IMR-90 (cell line): Measurements from ENCODE around the gene C6. TPM values are rescaled to one million over a fixed set of nuclear protein-coding genes. Genes with fewer than 3 reads are reported as not detected.

ENCODE experiments used
- ATAC-seq: fragments of 200-7000 bp; cut with Tn5 transposase; 2 replicates; pipeline ENCODE4 v1.9.1; 2020; ENCODE audit warnings: low read depth, mild to moderate bottlenecking, moderate library complexity
- BruUV-seq: library from RNA; stranded (reverse); fragments of 400-500 nt; replicated peaks from 2 replicates; lab custom pipeline; 2021; lab: Mats Ljungman, UMichigan
- CTCF ChIA-PET: fragments of 300-600 bp; formaldehyde crosslinking; extraction: SDS; loops from one replicate; lab custom pipeline; 2021; ENCODE audit warnings: antibody characterized with exemption; lab: Yijun Ruan, JAX
- POLR2A ChIA-PET: fragments of 300-600 bp; sonication (Branson Sonifier 250); formaldehyde crosslinking; loops from one replicate; lab custom pipeline; 2022; ENCODE audit warnings: antibody characterized with exemption; ENCODE audit not compliant: unreplicated experiment; lab: Charles Lee
- DNase-seq: peaks from one replicate; pipeline ENCODE4 v3.0.0; 2013
- H2AFZ ChIP-seq: replicated peaks from 2 replicates; pipeline ENCODE3; 2013; ENCODE audit warnings: low read length, mild to moderate bottlenecking; ENCODE audit not compliant: poor library complexity
- H2AK5ac ChIP-seq: 2 replicates; pipeline ENCODE4 v1.6.1; 2013; ENCODE audit warnings: low read depth, low read length, inconsistent platforms
- H2AK9ac ChIP-seq: replicated peaks from 2 replicates; pipeline ENCODE3; 2013; ENCODE audit warnings: mild to moderate bottlenecking, low read depth, low read length, moderate library complexity; ENCODE audit not compliant: poor library complexity
- H2BK120ac ChIP-seq: 2 replicates; pipeline ENCODE4 v1.6.1; 2013; ENCODE audit warnings: low read depth, low read length, inconsistent platforms
- H2BK15ac ChIP-seq: 3 replicates; pipeline ENCODE4 v1.6.1; 2013; ENCODE audit warnings: low read depth, low read length, inconsistent platforms
- H2BK20ac ChIP-seq: 2 replicates; pipeline ENCODE4 v1.6.1; 2013; ENCODE audit warnings: low read depth, mild to moderate bottlenecking, inconsistent platforms, low read length, moderate library complexity
- H2BK5ac ChIP-seq: 2 replicates; pipeline ENCODE4 v1.6.1; 2013; ENCODE audit warnings: mild to moderate bottlenecking, low read depth, low read length, inconsistent platforms; ENCODE audit not compliant: poor library complexity, severe bottlenecking
- H3K14ac ChIP-seq: replicated peaks from 2 replicates; pipeline ENCODE4 v1.6.1; 2013; ENCODE audit warnings: low read depth, low read length, inconsistent platforms
- H3K18ac ChIP-seq: 2 replicates; pipeline ENCODE4 v1.6.1; 2013; ENCODE audit warnings: low read depth, low read length, control low read depth
- H3K23ac ChIP-seq: 2 replicates; pipeline ENCODE4 v1.6.1; 2013; ENCODE audit warnings: low read depth, low read length, inconsistent platforms
- H3K27ac ChIP-seq: 2 replicates; pipeline ENCODE4 v1.5.1; 2013; ENCODE audit warnings: mild to moderate bottlenecking, control low read depth, low read length; ENCODE audit not compliant: insufficient read depth
- H3K27me3 ChIP-seq: 2 replicates; pipeline ENCODE4 v1.6.1; 2013; ENCODE audit warnings: low read length; ENCODE audit not compliant: control insufficient read depth, insufficient read depth
- H3K36me3 ChIP-seq: 2 replicates; pipeline ENCODE4 v1.6.1; 2013; ENCODE audit warnings: low read length, mixed read lengths; ENCODE audit not compliant: control insufficient read depth, insufficient read depth
- H3K4ac ChIP-seq: 2 replicates; pipeline ENCODE4 v1.6.1; 2013; ENCODE audit warnings: low read depth, low read length, inconsistent platforms
- H3K4me1 ChIP-seq: 2 replicates; pipeline ENCODE4 v1.6.1; 2013; ENCODE audit warnings: low read length, mixed read lengths; ENCODE audit not compliant: control insufficient read depth, insufficient read depth
- H3K4me2 ChIP-seq: 2 replicates; pipeline ENCODE4 v1.6.1; 2013; ENCODE audit warnings: low read depth, mild to moderate bottlenecking, control low read depth, low read length, moderate library complexity
- H3K4me3 ChIP-seq: 2 replicates; pipeline ENCODE4 v1.5.1; 2013; ENCODE audit warnings: low read depth, mild to moderate bottlenecking, control low read depth, low read length, moderate library complexity; ENCODE audit not compliant: insufficient read depth
- H3K56ac ChIP-seq: 2 replicates; pipeline ENCODE4 v1.6.1; 2013; ENCODE audit warnings: low read length, inconsistent platforms; ENCODE audit not compliant: insufficient read depth; ENCODE audit errors: extremely low read depth
- H3K79me1 ChIP-seq, 2 experiments: 2 replicates each; pipeline ENCODE4 v1.6.1; 2013; ENCODE audit warnings: low read length in 2 of 2, inconsistent platforms in 1 of 2, low read depth in 1 of 2
- H3K9ac ChIP-seq: 2 replicates; pipeline ENCODE4 v1.6.1; 2013; ENCODE audit warnings: low read depth, low read length, control low read depth
- H3K9me1 ChIP-seq: 2 replicates; pipeline ENCODE4 v1.6.1; 2013; ENCODE audit warnings: low read length, inconsistent platforms; ENCODE audit not compliant: insufficient read depth
- H3K9me3 ChIP-seq: 2 replicates; pipeline ENCODE4 v1.6.1; 2013; ENCODE audit warnings: low read length; ENCODE audit not compliant: control insufficient read depth, insufficient read depth
- H4K20me1 ChIP-seq: 2 replicates; pipeline ENCODE4 v1.6.1; 2013; ENCODE audit warnings: low read length, inconsistent platforms; ENCODE audit not compliant: insufficient read depth
- H4K5ac ChIP-seq: 2 replicates; pipeline ENCODE4 v1.6.1; 2013; ENCODE audit warnings: mild to moderate bottlenecking, low read depth, low read length, control low read depth
- H4K8ac ChIP-seq, 2 experiments: 2 replicates each; pipeline ENCODE4 v1.6.1; 2013; ENCODE audit warnings: low read depth in 2 of 2, low read length in 2 of 2, control low read depth in 1 of 2, inconsistent platforms in 1 of 2
- H4K91ac ChIP-seq: 2 replicates; pipeline ENCODE4 v1.6.1; 2013; ENCODE audit warnings: low read depth, low read length, inconsistent platforms; ENCODE audit not compliant: insufficient read depth
- CEBPB ChIP-seq: IDR thresholded peaks from 2 replicates; pipeline ENCODE4 v1.6.1; 2012; ENCODE audit warnings: low read depth, low read length, improper control_type of control experiment
- RFX5 ChIP-seq: IDR thresholded peaks from 2 replicates; pipeline ENCODE4 v1.8.0; 2012; ENCODE audit warnings: low read depth, mild to moderate bottlenecking, low read length, moderate library complexity
- dilution Hi-C: fragments of 300-500 bp; cut with HindIII; formaldehyde crosslinking; loops from one replicate; pipeline ENCODE4 v1.14.3; 2018; ENCODE audit warnings: low sequenced_read_pairs; ENCODE audit not compliant: unreplicated experiment
- in situ Hi-C: fragments of 300-500 bp; cut with MboI; formaldehyde crosslinking; loops from 3 replicates; pipeline ENCODE4 v1.14.3; 2019; ENCODE audit warnings: low sequenced_read_pairs, inconsistent platforms, mixed read lengths
- intact Hi-C: fragments of 100-400 bp; cut with micrococcal nuclease; formaldehyde crosslinking; loops from 2 replicates; pipeline ENCODE4 v1.10.0; 2022
- polyA plus RNA-seq, 3 experiments: library from polyadenylated mRNA; depleted of rRNA; stranded (reverse); fragments of >200 nt; gene quantifications; 2 replicates each; pipeline ENCODE4 v1.2.3, GENCODE V29; 2012; ENCODE audit warnings: low replicate concordance in 1 of 3
- total RNA-seq: library from RNA; depleted of rRNA; stranded (reverse); fragments of >200 nt; gene quantifications from 2 replicates; pipeline ENCODE4 v1.2.3, GENCODE V29; 2012

The C6 gene
- total and polyA plus RNA-seq, 2 of the 4 experiments (the other 2 are of a cell fraction): 0.05 to 0.18 TPM

- no peak overlapping the region for H3K27ac ChIP-seq
- H3K9ac ChIP-seq: no peak overlapping the region
- no peak overlapping the region for H3K4me3 ChIP-seq
- ChIA-PET CTCF (interaction anchor here (0.5 kb wide), 1 partner anchor 9 kb away, joined by 4 read pairs; no protein-coding TSS in a partner anchor), POLR2A (no interaction called here)
- H2BK5ac ChIP-seq: peak overlapping the region; percentile 97
- H4K20me1 ChIP-seq: no peaks in the 10 kb centered on the region
- H2AK9ac ChIP-seq: no peak overlapping the region
- DNase-seq (no peak), ATAC-seq (no peak)
- H2BK20ac ChIP-seq: peak overlapping the region; percentile 85; the same call in 1 of the 2 replicates
- in situ Hi-C loops (loop anchor here (25.0 kb wide), 1 partner anchor 584 kb away; no protein-coding TSS in a partner anchor), intact Hi-C loops (loop anchor here (10.0 kb wide), 2 partner anchors 88 to 268 kb away; no protein-coding TSS in a partner anchor), dilution Hi-C loops (no loop called here)
- H4K91ac ChIP-seq: peak overlapping the region; percentile 53
- no peaks in the 10 kb centered on the region for H3K36me3 ChIP-seq
- no peak overlapping the region for H4K8ac ChIP-seq
- no peaks in the 10 kb centered on the region for H3K9me1 ChIP-seq
- H3K4me1 ChIP-seq: peaks cover 10% of the 10 kb centered on the region; the same call in 1 of the 2 replicates
- no peak overlapping the region for H3K56ac ChIP-seq
- no peak overlapping the region for H2AFZ ChIP-seq
- H3K9me3 ChIP-seq: no peaks in the 10 kb centered on the region
- no TSS peak for BruUV-seq
- H2BK120ac ChIP-seq: peak overlapping the region; percentile 46; the same call in 1 of the 2 replicates
- peak overlapping the region; percentile 10; the same call in 1 of the 3 replicates for H2BK15ac ChIP-seq
- no peak overlapping the region for H3K4me2 ChIP-seq
- peak overlapping the region; percentile 83; the same call in 1 of the 2 replicates for H4K5ac ChIP-seq
- H3K23ac ChIP-seq: no peak overlapping the region
- no peak overlapping the region for H3K14ac ChIP-seq
- H3K79me1 ChIP-seq: no peaks in the 10 kb centered on the region
- peak overlapping the region; percentile 65; the same call in 1 of the 2 replicates for H3K18ac ChIP-seq
- no peaks in the 10 kb centered on the region for H3K27me3 ChIP-seq
- H2AK5ac ChIP-seq: no peak overlapping the region; the same call in 1 of the 2 replicates
- TF ChIP-seq CEBPB (no peak), RFX5 (no peak)
- H3K4ac ChIP-seq: 0 out of 2 replicates have a peak overlapping the region, but pooled peaks have one; percentile 64
Observed at GRCh38 chr5:41253109-41253508, 39.8 kb upstream of the C6 start.
